HK-2 (cell line): ENCODE data around the gene STOX2.
"Not testable (repeated sequence)": the region's sequence is repeated elsewhere in the genome, so short reads cannot be mapped to it uniquely, and the experiment has no call there.

ENCODE experiments used
- DNase-seq: peaks from one replicate; pipeline ENCODE4 v3.0.0-alpha.2; 2018; ENCODE audit not compliant: unreplicated experiment

STOX2 gene

DNA sequence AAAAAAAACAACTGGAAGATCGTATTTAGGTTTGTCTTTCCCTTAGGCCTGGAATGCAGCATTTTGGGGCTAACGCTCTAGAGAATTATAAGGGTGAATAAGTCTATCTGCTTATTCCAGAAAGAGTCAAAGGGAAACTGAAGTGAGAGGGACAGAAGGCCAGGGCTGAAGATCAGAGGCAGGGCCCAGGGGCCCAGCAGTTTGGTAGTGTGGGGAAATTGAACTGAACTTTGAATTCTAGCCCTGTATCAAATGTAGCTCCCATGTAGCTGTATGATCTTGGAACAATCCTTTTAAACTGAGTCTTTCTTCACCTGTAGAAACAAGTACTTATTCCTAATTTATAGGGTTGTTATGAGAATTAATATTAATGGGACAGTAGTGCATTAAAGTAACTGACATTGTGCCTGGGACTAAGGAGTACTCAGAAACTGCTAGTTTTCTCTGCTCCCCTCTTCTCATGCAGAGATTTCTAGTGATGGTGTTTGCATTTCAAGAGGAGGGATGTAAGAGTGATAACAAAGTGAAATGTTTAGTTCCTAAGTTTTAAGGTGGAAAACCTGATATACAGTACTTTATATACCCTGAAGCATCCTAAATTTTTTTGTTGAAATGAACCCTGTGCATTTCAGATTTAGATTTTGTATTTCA lies 30.4 kb downstream of the STOX2 start:
- DNase-seq = no peak

DNA sequence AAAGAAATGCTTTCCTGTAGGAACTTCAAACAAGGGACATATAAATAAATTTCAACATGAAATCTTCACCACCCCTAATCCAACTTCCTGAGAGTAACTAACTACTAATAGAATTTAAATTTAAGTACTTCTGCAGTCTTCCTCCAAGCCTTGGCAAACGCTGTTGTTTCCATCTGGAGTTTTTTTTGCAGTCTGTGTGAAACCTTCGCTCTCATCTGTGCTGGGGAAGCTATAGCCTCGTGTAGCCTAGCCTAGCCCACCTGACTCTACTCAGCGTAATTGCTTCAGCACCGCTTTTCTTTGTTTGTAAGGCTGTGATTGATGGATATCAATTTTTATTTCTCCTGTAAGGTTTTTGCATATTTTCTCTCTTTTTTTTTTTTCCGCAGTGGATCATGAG lies 30.9 kb downstream of the STOX2 start:
- DNase-seq = no peak

DNA sequence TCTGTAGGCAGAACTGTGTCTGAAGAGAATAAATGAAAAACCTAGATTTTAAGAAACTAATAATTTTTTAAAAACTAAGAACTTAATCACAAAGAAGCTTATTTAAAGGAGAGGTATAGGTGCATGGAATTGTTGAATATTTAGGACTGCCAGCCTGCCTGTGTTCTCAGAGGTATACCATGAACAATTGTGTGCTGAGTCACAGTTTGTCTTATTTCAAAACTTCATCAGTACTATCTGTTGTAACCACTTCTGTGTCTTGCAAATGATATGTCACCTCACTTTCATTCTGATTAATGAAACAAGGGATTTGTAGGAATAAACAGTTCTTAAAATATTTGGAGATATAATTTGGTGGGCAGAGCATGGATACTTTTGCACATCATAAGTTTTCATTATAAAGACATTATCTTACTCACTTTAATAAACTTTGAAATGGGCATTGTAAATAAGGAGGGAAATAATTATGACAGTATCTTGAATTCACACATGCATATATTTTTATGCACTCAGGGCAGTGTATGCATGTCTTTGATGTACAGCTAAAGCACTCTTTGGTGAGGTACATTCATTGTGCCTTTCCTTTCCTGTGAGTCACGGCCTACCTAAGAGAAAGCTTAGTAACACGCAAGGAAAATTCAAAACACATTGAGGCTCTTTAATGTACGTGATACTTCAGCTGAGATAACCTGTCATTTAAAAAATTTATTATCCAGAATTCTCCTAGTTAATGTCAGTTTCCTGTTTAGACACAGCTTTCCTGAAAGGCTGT lies 31.7 kb downstream of the STOX2 start:
- DNase-seq = no peak

DNA sequence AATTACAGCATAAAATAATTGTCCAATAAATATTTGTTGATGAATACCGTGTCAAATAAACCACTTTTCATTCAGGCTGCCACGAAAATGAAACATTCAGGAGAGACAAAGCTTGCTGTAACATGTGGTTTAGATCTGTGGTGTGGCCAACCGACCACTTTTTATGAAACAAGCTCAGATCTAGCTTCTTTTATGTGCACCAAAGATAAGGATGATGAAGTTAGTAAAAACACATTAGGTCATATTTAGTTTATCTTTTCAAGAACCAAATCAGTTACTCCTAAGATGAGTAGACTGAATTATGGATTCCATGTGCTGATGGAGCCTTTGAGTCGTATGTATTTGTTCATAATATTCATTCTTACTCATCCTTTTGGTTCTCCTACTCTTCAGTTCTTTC lies 35.8 kb downstream of the STOX2 start:
- DNase-seq = no peak

DNA sequence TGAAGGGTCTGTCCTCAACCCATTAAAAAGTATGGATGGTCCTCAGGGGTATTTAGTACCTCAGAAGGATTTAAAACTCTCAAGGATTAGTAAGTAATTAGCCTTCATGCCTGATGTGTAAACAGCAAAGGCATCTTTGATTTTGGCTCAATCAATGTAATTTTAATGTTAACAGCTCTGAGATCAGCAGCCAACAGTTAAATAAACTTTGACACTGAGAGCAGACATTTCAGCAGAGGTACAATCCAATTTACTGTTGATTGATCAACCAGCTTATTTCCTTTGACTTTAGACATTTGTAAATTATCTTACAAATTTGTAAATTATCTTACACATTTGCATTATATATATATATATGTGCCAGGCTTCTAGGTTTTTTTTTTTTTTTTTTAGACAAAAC lies 36.9 kb downstream of the STOX2 start:
- no peak for DNase-seq

DNA sequence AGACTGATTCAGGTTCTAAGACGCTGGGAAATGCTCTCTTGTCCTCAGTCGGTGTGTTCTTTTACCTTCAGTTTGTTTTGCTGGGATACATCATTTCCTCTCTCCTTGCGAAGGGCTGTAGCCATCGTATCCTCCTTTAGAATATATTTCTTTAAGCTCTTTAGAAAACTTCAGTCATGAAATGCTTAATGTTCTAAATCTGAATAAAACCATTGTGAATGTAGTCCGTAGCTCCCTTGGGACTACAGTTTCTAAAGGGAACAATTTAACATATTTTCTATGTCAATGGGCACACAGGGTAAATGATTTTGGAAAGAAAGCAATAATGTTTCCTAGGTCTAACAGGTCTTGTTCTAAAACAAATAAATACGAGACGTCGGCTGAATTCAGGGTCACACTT lies 40.6 kb downstream of the STOX2 start:
- no peak for DNase-seq

DNA sequence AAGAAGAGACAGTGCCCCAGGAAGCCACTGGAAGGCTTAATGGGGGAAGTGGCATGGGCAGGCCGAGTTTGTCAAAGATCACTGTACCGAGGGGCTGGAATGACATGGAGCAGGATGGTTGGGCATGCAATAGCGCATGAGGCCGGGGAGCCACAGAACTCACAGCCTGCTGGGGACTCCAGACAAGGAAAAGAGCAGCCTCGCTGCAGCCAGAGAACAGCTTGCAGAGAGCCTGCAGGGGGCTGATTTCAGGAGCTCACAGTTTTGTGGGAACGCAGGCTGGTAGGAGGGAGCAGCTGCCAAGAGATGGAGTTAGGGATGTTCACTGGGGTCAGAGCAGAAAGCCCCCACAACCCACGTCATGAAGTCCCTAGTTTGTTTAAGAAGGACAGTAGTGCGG lies 45.4 kb downstream of the STOX2 start:
- DNase-seq = no peak

DNA sequence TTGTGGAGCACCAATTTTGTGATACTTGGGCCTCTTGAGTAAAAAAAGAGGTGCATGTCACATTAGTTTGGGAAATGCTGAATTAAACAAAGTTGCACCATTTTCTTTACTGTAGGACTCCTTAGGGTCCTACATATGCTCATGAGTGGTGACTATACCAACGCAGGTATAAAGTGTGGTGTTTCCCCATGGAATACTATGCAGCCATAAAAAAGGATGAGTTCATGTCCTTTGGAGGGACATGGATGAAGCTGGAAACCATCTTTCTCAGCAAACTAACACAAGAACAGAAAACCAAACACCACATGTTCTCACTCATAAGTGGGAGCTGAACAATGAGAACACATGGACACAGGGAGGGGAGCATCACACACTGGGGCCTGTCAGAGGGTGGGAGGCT lies 47.5 kb downstream of the STOX2 start:
- DNase-seq = not testable (repeated sequence)

DNA sequence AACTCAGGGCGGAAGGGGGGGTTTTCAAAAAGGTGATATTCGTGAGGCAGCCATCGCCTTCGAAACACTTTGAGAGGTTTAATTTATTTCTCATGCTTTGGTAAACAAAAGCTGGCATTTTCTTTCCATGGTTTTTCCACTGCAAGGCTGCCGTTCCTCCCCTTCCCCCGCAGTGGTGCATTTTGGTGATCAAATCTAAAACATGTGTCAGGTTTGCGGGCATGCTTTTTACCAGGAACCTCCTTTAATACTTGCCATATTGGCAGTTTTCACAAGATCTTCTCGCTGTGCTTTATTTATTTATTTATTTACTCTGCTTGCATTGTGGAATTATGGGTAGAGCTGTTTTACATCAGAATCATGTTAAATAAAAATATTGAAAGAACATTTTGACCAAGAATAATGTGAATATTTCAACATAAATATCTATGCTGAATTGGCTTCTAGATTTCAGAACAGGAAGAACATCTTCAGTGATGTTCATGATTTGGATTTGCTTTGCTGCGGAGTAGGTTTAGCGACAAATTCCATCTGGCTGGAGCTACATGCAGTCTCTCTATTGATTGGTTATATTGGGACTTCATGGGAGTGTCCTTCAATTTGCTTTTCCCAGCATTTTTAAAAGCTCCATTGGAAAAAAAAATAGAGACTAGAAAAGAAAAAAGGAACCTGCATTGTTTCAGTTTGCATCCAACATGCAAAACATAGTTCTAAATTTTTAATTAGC lies 54.4 kb downstream of the STOX2 start:
- no peak for DNase-seq

DNA sequence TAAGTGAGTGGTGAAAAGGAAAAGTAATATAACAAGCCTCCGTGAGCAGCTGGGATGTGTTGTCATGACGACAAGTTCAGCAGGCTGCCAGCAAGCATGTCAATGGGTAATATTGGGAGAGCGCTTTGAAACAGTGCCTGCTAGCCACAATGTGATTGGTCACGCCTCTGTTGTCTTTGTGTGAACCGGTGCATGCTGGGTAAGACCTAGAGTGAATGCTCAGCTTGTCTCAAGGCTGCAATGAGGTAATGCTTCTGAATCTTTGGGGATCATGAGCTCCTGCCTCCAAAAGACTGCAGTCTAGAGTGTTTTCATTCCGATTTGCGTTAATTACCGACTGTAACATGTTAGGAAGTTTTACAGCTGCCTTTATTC lies 54.9 kb downstream of the STOX2 start:
- no peak for DNase-seq

DNA sequence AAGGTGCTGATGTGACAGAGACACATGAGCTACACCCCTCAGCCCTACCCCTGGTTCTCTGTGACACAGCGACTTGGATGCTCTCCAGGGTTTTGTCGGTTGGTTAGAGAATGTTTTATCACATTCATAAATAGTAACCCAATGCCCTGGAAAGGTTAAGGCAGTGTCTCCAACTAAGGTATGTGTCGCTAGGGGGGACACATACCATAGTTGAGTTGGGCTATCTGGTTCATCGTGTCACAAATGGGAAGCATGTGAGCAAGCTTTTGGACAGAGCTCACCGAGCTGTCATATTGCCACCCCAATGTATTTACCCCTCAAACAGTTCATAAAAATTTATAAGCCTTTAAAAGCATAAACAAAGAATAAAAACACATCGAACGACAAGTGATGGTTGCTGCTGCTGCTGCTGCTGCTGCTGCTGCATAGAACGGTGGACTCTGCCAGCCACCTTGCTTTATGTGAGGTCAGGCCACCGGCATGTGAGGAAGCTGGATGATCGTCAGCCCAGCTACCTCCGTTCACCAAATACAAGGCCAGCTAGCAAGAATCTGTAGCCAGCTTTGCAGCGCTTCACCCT lies 55.9 kb downstream of the STOX2 start:
- DNase-seq = no peak

DNA sequence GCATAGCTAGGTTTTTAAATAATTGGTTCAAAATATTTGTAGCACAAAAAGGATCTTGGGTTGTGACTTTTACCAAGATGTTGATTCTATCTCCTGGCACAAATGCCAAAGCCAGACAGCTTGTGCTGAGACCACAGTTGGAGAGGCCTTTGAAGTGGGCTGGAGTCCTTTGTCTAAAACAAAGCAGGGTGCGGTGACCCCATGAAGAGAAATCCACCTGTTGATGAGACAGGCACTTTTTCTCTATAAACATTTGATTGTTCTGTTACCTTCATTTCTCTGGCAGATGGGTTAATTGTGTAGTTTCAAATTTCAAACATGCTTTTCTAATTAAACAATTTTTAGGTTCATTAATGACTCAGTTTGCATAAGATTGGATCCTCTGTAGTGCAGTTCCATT lies 56.7 kb downstream of the STOX2 start:
- DNase-seq = no peak

DNA sequence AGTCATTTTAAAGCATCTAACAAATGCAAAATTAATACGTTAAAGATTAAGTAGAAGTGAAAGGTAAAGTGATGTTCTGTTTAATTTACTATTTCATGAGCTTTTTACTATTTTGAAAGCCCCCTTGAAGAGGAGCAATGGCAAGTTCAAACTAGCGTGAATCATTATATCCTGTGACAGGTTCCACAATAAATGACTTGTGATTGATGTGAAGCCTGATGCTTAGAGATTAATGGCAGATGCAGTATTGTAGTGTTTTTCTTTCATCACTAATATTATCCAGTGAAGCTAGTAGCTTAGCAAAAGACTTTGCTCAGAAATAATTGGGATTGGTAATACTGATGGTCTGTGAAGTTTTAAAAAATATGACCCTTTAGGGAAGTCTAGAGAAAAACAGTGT lies 57.3 kb downstream of the STOX2 start:
- no peak for DNase-seq

DNA sequence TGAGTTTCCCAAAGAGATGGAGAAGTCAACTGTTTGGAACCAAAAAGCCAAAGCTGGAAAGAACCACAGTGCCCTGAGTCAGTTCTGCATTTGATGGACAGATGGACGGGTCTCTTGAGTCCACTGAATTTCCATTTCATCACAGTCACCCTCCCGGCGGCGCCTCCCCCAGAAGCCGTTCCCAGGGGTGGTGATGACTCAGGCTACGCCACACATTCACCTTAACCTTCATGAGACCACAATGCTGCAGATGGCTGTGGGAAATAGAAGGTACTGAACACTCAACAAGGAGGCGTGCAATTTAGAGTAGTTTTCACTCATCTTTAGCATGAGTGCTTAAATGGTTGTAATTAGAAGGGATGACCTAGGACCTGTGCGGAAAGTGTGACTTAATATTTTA lies 61.3 kb downstream of the STOX2 start:
- DNase-seq = peak; percentile 61

DNA sequence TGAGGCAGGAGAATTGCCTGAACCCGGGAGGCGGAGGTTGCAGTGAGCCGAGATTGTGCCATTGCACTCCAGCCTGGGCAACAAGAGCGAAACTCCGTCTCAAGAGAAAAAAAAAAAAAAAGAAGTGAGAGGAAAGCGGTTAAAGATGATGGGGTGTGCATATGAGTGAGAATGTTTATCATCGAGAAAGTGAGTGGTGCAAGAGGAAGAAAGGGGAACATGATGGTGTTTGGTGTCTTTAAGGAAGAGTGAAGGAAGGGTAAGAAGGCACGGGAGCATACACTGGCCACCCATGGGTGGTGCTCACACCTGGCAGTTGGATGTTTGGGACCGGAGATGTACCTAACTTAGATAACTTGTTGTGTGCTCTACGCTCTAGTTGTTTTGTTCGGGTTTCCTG lies 62.2 kb downstream of the STOX2 start:
- DNase-seq = no peak

DNA sequence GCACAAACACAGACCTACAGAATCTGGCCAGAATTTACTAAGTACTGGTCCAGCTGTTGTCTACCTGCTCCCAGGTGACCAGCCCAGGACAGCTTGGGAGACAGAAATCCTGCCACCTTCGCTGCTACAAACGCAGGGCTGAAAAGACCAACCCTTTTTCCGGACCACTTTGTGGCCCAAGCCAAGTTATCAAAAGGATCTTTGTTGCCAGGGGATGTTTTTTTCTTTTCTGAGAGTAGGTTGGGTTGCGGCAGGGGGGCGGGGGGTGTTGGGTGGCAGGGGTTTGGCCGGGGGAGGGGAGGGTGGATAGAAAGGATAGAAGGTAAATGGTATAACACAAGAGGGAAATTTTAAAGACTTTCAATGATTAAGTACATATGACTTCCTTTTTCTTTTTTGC lies 63.4 kb downstream of the STOX2 start:
- no peak for DNase-seq

DNA sequence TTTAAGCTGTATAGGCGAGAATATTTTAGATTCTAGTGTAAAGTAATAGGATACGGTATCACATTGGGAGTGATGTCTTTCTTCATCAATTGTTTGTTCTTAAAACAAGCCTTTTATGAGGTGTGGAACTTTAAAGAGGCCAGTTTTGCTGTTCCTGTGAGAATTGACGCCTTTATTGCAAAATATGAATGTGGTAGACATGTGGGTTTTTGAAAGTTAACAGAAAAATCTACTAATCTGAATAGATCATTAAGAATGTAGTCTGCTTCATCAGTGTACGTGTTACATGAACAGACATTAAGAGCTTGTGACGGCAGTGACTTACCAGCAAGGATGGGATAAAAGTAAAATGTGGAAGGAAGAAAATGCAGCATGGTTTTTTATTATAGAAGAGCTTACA lies 63.8 kb downstream of the STOX2 start:
- DNase-seq = no peak

DNA sequence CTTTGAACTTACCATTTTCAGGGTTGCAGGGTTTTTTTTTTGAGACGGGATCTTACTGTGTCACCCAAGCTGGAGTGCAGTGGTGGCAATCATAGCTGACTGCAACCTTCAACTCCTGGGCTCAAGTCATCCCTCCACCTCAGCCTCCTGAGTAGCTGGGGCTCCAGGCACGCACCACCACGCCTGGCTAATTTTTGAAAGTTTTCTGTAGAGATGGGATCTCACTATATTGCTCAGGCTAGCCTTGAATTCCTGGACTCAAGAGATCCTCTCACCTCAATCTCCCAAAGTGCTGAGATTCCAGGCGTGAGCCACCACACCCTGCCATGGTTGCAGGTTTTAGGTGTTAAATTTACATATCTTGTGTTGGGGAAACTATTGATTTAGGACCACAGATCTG lies 64.5 kb downstream of the STOX2 start:
- DNase-seq = no peak

DNA sequence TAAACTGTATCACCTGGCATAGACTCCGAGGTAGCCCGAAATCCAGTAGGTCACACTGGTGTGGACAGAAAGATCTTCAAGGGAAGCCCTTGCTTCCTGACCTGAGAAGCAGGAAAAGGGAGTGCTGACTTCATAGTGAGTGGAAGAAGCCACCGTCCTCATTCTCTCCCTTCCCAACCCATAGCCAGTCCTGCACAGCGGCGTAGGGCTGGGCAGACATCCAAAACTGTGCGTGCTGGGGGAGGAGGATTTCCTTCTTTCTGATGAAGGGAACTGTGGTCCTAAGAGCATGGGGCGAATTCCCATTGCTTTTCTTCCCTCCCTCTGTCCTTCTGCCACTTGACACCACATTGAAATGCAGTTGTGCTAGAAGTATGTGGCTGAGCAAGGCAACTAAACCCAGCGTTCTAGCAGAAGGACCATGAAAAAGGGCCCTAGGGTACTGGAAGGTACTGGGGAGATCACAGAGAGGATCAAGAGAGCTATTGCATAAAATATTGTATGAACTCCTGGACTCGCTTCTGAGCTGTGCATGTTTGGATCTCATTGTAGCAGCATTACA lies 66.9 kb downstream of the STOX2 start:
- no peak for DNase-seq

DNA sequence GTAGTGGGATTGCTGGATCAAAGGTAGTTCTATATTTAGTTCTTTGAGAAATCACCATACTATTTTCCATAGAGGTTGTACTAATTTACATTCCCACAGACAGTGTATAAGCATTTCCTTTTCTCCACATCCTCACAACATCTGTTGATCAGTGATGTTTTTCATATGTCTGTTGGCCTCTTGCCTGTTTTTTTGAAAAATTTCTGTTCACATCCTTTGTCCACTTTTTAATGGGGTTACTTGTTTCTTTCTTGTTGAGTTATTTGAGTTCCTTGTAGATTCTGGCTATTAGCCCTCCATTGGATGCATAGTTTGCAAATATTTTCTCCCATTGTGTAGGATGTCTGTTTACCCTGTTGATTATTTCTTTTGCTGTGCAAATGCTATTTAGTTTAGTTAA lies 72.6 kb downstream of the STOX2 start:
- no peak for DNase-seq

DNA sequence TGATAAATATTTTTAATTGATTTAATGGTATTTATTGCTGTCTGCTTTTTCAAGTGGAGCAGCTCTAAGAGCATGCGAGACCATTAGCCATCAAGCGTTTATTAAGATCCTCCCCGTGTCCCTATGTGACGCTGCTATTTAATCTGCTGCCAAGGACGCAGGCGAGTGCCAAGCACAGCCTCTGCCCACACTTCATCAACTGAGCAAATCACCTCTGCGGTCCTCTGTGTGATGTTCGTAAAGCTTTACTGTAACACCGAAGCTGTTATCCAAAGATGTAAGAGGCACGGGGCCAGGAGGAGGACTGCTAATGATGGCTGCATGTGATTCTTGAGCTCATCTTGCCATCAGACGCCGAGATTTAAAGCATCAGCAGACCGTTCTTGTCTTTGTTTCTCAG lies 79.5 kb downstream of the STOX2 start:
- DNase-seq = no peak

DNA sequence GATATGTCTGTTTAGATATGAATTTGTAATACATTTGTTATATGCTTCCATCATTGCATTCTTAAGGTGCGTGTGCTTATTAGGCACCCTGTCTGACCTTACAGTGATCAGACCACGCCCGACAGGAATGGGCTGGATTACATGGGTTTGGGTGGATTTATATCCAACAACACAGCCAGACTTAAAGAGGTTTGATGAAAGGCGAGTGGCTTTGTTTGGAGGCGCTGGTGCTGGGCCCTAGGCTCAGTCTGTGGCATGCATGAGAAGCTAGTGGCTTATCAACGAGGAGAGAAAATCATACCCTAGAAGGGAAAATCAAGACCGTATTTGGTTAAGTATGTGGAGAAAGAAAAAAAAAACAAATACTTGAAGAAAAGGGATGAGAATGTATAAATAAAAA lies 80.7 kb downstream of the STOX2 start:
- no peak for DNase-seq
